CD14-positive monocyte (primary cell): Measurements from ENCODE around the gene CDKAL1. TPM values are rescaled to one million over a fixed set of nuclear protein-coding genes. Genes with fewer than 3 reads are reported as not detected.

ENCODE experiments used
- DNase-seq, 3 donors: peaks; one replicate each; pipeline ENCODE4 v3.0.0-alpha.2; 2011 to 2022
- H2AFZ ChIP-seq: 2 replicates; pipeline ENCODE4 v1.6.0; 2012; ENCODE audit warnings: mild to moderate bottlenecking, low read depth, low read length, inconsistent platforms; ENCODE audit not compliant: insufficient read depth, poor library complexity, severe bottlenecking
- H3K27ac ChIP-seq, 2 donors: 1 replicate in 1 of 2; 2 replicates in 1 of 2; pipeline ENCODE4 v1.5.1; 2012 to 2013; ENCODE audit warnings: low read length in 2 of 2, control low read depth in 1 of 2, inconsistent platforms in 1 of 2, low read depth in 1 of 2, mild to moderate bottlenecking in 1 of 2
- H3K27me3 ChIP-seq, 2 donors: one replicate each; pipeline versions ENCODE4 v1.6.0 to v1.6.1; 2011 to 2013; ENCODE audit warnings: low read length in 2 of 2; ENCODE audit not compliant: control insufficient read depth in 2 of 2, insufficient read depth in 2 of 2
- H3K36me3 ChIP-seq, 2 donors: replicated peaks in 1 of 2; 1 replicate in 1 of 2; 2 replicates in 1 of 2; pipeline versions ENCODE4 v1.5.1 to v1.6.1; 2012 to 2013; ENCODE audit warnings: low read length in 2 of 2, control low read depth in 1 of 2, inconsistent platforms in 1 of 2, mild to moderate bottlenecking in 1 of 2; ENCODE audit not compliant: insufficient read depth in 2 of 2, control insufficient read depth in 1 of 2
- H3K4me1 ChIP-seq, 2 donors: 1 replicate in 1 of 2; 2 replicates in 1 of 2; pipeline versions ENCODE4 v1.5.1 to v1.6.1; 2012 to 2013; ENCODE audit warnings: low read length in 2 of 2, control low read depth in 1 of 2, inconsistent platforms in 1 of 2, mild to moderate bottlenecking in 1 of 2, moderate library complexity in 1 of 2; ENCODE audit not compliant: insufficient read depth in 2 of 2, control insufficient read depth in 1 of 2
- H3K4me2 ChIP-seq: replicated peaks from 2 replicates; pipeline ENCODE3; 2012; ENCODE audit warnings: low read length, moderate library complexity, mild to moderate bottlenecking; ENCODE audit not compliant: poor library complexity, severe bottlenecking; ENCODE audit errors: extremely low read depth
- H3K4me3 ChIP-seq, 3 experiments: fragments of 200-600 bp in 1 of 3; sonication (generic) in 1 of 3; replicated peaks in 1 of 3; 1 replicate in 2 of 3; 2 replicates in 1 of 3; pipeline ENCODE4 v1.5.1; 2011 to 2013; ENCODE audit warnings: low read length in 3 of 3, mild to moderate bottlenecking in 3 of 3, control low read depth in 2 of 3, low read depth in 2 of 3, inconsistent platforms in 1 of 3, moderate library complexity in 1 of 3
- H3K79me2 ChIP-seq: 2 replicates; pipeline ENCODE4 v1.6.0; 2012; ENCODE audit warnings: mild to moderate bottlenecking, control low read depth, inconsistent platforms, low read length, moderate library complexity; ENCODE audit not compliant: insufficient read depth
- H3K9ac ChIP-seq: 2 replicates; pipeline ENCODE4 v1.6.0; 2017; ENCODE audit warnings: low read length, mild to moderate bottlenecking; ENCODE audit not compliant: insufficient read depth, poor library complexity, severe bottlenecking
- H3K9me3 ChIP-seq, 2 donors: replicated peaks in 1 of 2; 1 replicate in 1 of 2; 2 replicates in 1 of 2; pipeline versions ENCODE4 v1.5.1 to v1.6.1; 2012 to 2013; ENCODE audit warnings: low read length in 2 of 2, control low read depth in 1 of 2; ENCODE audit not compliant: control insufficient read depth in 1 of 2, insufficient read depth in 1 of 2
- H4K20me1 ChIP-seq: 2 replicates; pipeline ENCODE4 v1.6.0; 2012; ENCODE audit warnings: mild to moderate bottlenecking, low read length, control low read depth, moderate library complexity; ENCODE audit not compliant: insufficient read depth
- H3K27ac Mint-ChIP-seq, 7 donors: one replicate each; pipeline ENCODE4 v1.8.0; 2020; ENCODE audit warnings: mild to moderate bottlenecking in 7 of 7, mixed read lengths in 7 of 7, moderate library complexity in 6 of 7, inconsistent platforms in 2 of 7
- H3K27me3 Mint-ChIP-seq, 3 donors: one replicate each; pipeline ENCODE4 v1.8.0; 2021 to 2022; ENCODE audit warnings: low read depth in 3 of 3, mild to moderate bottlenecking in 3 of 3, mixed read lengths in 3 of 3, moderate library complexity in 3 of 3, inconsistent platforms in 1 of 3
- H3K36me3 Mint-ChIP-seq, 2 donors: one replicate each; pipeline ENCODE4 v1.8.0; 2020; ENCODE audit warnings: mixed read lengths in 2 of 2, inconsistent platforms in 1 of 2, mild to moderate bottlenecking in 1 of 2
- H3K4me1 Mint-ChIP-seq: one replicate; pipeline ENCODE4 v1.8.0; 2020; ENCODE audit warnings: mild to moderate bottlenecking, mixed read lengths
- H3K4me3 Mint-ChIP-seq, 2 donors: one replicate each; pipeline ENCODE4 v1.8.0; 2020; ENCODE audit warnings: mild to moderate bottlenecking in 2 of 2, mixed read lengths in 2 of 2, moderate library complexity in 1 of 2
- H3K9me3 Mint-ChIP-seq, 7 donors: one replicate each; pipeline ENCODE4 v1.8.0; 2020 to 2022; ENCODE audit warnings: mixed read lengths in 7 of 7, mild to moderate bottlenecking in 6 of 7, moderate library complexity in 6 of 7, inconsistent platforms in 2 of 7
- WGBS: methylation state at CpG from one replicate; pipeline ENCODE4 v1.1.5; 2013; ENCODE audit warnings: missing lambda C conversion rate; ENCODE audit not compliant: insufficient coverage; 5-methylcytosine and 5-hydroxymethylcytosine counted together
- intact Hi-C, 2 donors: fragments of 100-400 bp; cut with micrococcal nuclease; formaldehyde crosslinking; loops; one replicate each; pipeline versions ENCODE4 v1.15.0 to v1.15.1; 2023
- polyA plus RNA-seq, 3 donors: library from polyadenylated mRNA; depleted of rRNA in 1 of 3; unstranded in 2 of 3; stranded (reverse) in 1 of 3; fragments of 300-500 nt in 2 of 3; fragments of >200 nt in 1 of 3; fragmentation: Illumina TruSeq in 2 of 3; gene quantifications; 1 replicate in 2 of 3; 2 replicates in 1 of 3; pipeline ENCODE4 v1.2.3, GENCODE V29; 2012 to 2021
- TF ChIP-seq, protein P1 (sequence below): fragments of 200-600 bp; IDR thresholded peaks from one replicate; pipeline ENCODE4 v1.8.0; 2022; ENCODE audit warnings: antibody characterized with exemption, mild to moderate bottlenecking

CDKAL1 gene
- polyA plus RNA-seq, 3 donors, result 3.2 to 12.4 (median 8.3) TPM

DNA sequence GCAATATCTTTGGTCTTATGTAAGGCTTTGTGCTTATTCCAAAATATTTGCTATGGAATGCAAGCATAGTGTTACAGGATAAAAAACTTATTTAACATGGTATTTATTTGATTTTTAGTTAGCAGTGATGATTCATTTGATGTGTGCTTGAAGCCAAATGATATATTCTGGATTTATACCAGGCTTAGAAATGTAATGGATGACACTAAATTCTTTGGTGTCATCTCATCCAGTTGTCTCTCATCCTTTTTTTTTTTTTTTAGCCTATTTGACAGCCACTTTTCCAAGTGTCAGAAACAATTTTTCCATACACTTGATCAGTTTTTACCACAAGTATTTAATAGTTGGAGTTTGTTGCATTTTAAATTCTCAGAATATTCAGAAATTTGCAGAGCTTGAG, 515.3 kb downstream of the CDKAL1 start:
- Mint-ChIP-seq H3K9me3 (peaks cover 0 to 3% (median 0%) of the 10 kb centered on the region in 7 donors), H3K4me1 (no peaks in the 10 kb centered on the region), H3K27ac (no peak overlapping the region), H3K36me3 (peaks cover 0 to 2% of the 10 kb centered on the region in 2 donors), H3K4me3 (no peak overlapping the region), H3K27me3 (peaks cover 0 to 2% (median 0%) of the 10 kb centered on the region in 3 donors)
- H3K4me2 ChIP-seq, result no peak overlapping the region
- H3K4me3 ChIP-seq, result no peak overlapping the region
- H3K27me3 ChIP-seq, result no peaks in the 10 kb centered on the region
- no peaks in the 10 kb centered on the region for H3K79me2 ChIP-seq
- no peak overlapping the region for H2AFZ ChIP-seq
- DNase-seq, result no peak
- no peaks in the 10 kb centered on the region for H3K9me3 ChIP-seq
- no peaks in the 10 kb centered on the region for H3K36me3 ChIP-seq
- no peak overlapping the region for H3K27ac ChIP-seq
- intact Hi-C loops, result no loop called here
- no peaks in the 10 kb centered on the region for H4K20me1 ChIP-seq
- TF ChIP-seq, protein P1, sequence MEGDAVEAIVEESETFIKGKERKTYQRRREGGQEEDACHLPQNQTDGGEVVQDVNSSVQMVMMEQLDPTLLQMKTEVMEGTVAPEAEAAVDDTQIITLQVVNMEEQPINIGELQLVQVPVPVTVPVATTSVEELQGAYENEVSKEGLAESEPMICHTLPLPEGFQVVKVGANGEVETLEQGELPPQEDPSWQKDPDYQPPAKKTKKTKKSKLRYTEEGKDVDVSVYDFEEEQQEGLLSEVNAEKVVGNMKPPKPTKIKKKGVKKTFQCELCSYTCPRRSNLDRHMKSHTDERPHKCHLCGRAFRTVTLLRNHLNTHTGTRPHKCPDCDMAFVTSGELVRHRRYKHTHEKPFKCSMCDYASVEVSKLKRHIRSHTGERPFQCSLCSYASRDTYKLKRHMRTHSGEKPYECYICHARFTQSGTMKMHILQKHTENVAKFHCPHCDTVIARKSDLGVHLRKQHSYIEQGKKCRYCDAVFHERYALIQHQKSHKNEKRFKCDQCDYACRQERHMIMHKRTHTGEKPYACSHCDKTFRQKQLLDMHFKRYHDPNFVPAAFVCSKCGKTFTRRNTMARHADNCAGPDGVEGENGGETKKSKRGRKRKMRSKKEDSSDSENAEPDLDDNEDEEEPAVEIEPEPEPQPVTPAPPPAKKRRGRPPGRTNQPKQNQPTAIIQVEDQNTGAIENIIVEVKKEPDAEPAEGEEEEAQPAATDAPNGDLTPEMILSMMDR, result no peak
- no peak overlapping the region for H3K9ac ChIP-seq
- H3K4me1 ChIP-seq, result no peaks in the 10 kb centered on the region

GRCh38 chr6:21050935-21051334, 516.7 kb downstream of the CDKAL1 start:
- no peak for DNase-seq
- H3K9ac ChIP-seq, result no peak overlapping the region
- TF ChIP-seq, protein P1, result no peak
- Mint-ChIP-seq H3K9me3 (peaks cover 0 to 4% (median 4%) of the 10 kb centered on the region in 7 donors), H3K27me3 (peaks cover 0 to 2% (median 0%) of the 10 kb centered on the region in 3 donors), H3K27ac (no peak overlapping the region), H3K36me3 (peaks cover 0 to 2% of the 10 kb centered on the region in 2 donors), H3K4me1 (no peaks in the 10 kb centered on the region), H3K4me3 (no peak overlapping the region)
- H3K4me1 ChIP-seq, result no peaks in the 10 kb centered on the region
- no peaks in the 10 kb centered on the region for H3K9me3 ChIP-seq
- H4K20me1 ChIP-seq, result no peaks in the 10 kb centered on the region
- no peaks in the 10 kb centered on the region for H3K79me2 ChIP-seq
- no peak overlapping the region for H3K4me3 ChIP-seq
- no peak overlapping the region for H3K27ac ChIP-seq
- 86% methylated on average over 1 of the region's 2 CpGs for WGBS
- no peak overlapping the region for H2AFZ ChIP-seq
- no peaks in the 10 kb centered on the region for H3K36me3 ChIP-seq
- H3K27me3 ChIP-seq, result no peaks in the 10 kb centered on the region
- no peak overlapping the region for H3K4me2 ChIP-seq
- intact Hi-C loops, result no loop called here
